NT2/D1 (cell line): ENCODE measurements around the gene UBE2U.

Experiments
- DNase-seq: peaks from one replicate; pipeline ENCODE4 v3.0.0-alpha.2; 2011; ENCODE audit warnings: low read depth, low spot score
- H3K27me3 ChIP-seq: 2 replicates; pipeline ENCODE4 v1.6.0; 2011; ENCODE audit warnings: mild to moderate bottlenecking; ENCODE audit not compliant: insufficient read length, insufficient read depth
- H3K36me3 ChIP-seq: 2 replicates; pipeline ENCODE4 v1.6.1; 2011; ENCODE audit warnings: mild to moderate bottlenecking, low read length, mixed read lengths; ENCODE audit not compliant: insufficient read depth, insufficient read length
- H3K4me1 ChIP-seq: 2 replicates; pipeline ENCODE4 v1.5.1; 2011; ENCODE audit not compliant: insufficient read depth, insufficient read length
- H3K4me3 ChIP-seq: 2 replicates; pipeline ENCODE4 v1.5.1; 2011; ENCODE audit warnings: low read depth; ENCODE audit not compliant: insufficient read length
- H3K9ac ChIP-seq: 2 replicates; pipeline ENCODE4 v1.6.0; 2011; ENCODE audit warnings: low read depth; ENCODE audit not compliant: insufficient read length
- H3K9me3 ChIP-seq: 2 replicates; pipeline ENCODE4 v1.5.1; 2011; ENCODE audit warnings: mild to moderate bottlenecking, low read length; ENCODE audit not compliant: insufficient read depth
- SUZ12 ChIP-seq: IDR thresholded peaks from 2 replicates; pipeline ENCODE4 v1.6.1; 2011; ENCODE audit not compliant: insufficient read length, insufficient read depth; ENCODE audit errors: extremely low read depth
- YY1 ChIP-seq: IDR thresholded peaks from 2 replicates; pipeline ENCODE4 v1.6.1; 2011; ENCODE audit not compliant: insufficient read length, insufficient read depth
- ZNF274 ChIP-seq: IDR thresholded peaks from 2 replicates; pipeline ENCODE4 v1.6.1; 2011; ENCODE audit warnings: mild to moderate bottlenecking, low read depth, low read length

UBE2U gene

GRCh38 chr1:64166629-64167028 lies 36.8 kb upstream of the UBE2U start:
- TF ChIP-seq ZNF274 (no peak), SUZ12 (no peak), YY1 (no peak)
- Histone ChIP-seq H3K4me1 (peaks cover 3% of the 10 kb centered on the region), H3K27me3 (no peaks in the 10 kb centered on the region), H3K9me3 (peaks cover 21% of the 10 kb centered on the region), H3K4me3 (no peak overlapping the region), H3K9ac (no peak overlapping the region), H3K36me3 (peaks cover 8% of the 10 kb centered on the region)
- DNase-seq: no peak

DNA sequence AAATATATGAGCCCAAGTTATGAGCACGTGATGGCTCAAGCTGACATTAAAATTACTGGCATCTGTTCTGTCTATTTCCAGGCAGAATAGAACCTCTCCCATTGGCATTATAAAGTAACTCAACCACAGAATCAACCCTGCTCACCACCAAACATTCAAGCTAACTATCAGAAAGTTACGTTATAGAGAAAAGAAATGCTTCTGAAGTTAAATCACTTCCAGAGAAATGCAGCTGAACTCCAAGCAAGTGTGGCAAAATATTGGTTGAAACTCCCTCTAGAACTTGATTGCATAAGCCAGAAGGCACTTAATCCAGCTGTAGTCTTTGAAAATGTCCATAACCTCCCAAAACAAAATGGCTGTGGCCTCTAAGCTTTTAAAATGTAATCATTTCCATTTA lies 36.2 kb upstream of the UBE2U start:
- TF ChIP-seq SUZ12 (no peak), YY1 (no peak), ZNF274 (no peak)
- no peak overlapping the region for H3K4me3 ChIP-seq
- no peak overlapping the region for H3K9ac ChIP-seq
- no peaks in the 10 kb centered on the region for H3K27me3 ChIP-seq
- H3K36me3 ChIP-seq: peaks cover 8% of the 10 kb centered on the region
- peaks cover 4% of the 10 kb centered on the region for H3K4me1 ChIP-seq
- no peak for DNase-seq
- peaks cover 21% of the 10 kb centered on the region for H3K9me3 ChIP-seq

GRCh38 chr1:64171246-64171645 lies 32.2 kb upstream of the UBE2U start:
- DNase-seq: no peak
- no peak overlapping the region for H3K9ac ChIP-seq
- TF ChIP-seq YY1 (no peak), ZNF274 (no peak)

DNA sequence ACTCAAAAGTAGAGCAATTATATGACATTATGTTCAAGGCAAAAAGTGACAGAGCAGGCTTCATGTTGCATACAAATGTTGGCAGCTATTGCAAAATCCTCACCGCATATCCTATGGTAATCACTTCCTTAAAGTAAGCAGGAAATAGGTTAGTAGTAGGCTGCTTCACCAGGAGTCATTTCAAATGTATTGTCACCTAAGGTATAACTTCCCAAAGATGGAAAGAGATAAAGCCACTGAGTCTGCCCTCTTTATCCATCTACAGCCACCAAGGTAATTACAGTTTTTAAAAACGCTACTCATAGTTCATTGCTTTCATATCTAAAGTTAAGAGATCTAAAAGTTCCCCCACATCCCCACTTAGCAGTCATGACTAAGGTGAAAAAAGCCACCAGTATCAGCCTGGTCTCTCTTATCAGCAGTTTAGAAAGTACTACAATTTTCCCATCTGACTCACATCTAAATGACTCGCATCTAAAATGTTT lies 31.6 kb upstream of the UBE2U start:
- Histone ChIP-seq H3K27me3 (no peaks in the 10 kb centered on the region), H3K9ac (no peak overlapping the region), H3K4me1 (peaks cover 4% of the 10 kb centered on the region), H3K9me3 (peaks cover 21% of the 10 kb centered on the region), H3K4me3 (no peak overlapping the region), H3K36me3 (peaks cover 4% of the 10 kb centered on the region)
- TF ChIP-seq YY1 (no peak), SUZ12 (no peak), ZNF274 (no peak)
- DNase-seq: no peak

More at GRCh38 chr1:64171246-64171645, 32.2 kb upstream of the UBE2U start:
- Histone ChIP-seq H3K4me1 (peaks cover 4% of the 10 kb centered on the region), H3K36me3 (peaks cover 4% of the 10 kb centered on the region), H3K9me3 (peaks cover 21% of the 10 kb centered on the region), H3K4me3 (no peak overlapping the region), H3K27me3 (no peaks in the 10 kb centered on the region)

- peaks cover 6% of the 10 kb centered on the region for H3K36me3 ChIP-seq
- H3K9ac ChIP-seq: no peak overlapping the region
- H3K4me1 ChIP-seq: peaks cover 4% of the 10 kb centered on the region
- TF ChIP-seq SUZ12 (no peak), YY1 (no peak), ZNF274 (no peak)
- no peaks in the 10 kb centered on the region for H3K27me3 ChIP-seq
- H3K9me3 ChIP-seq: peaks cover 21% of the 10 kb centered on the region
- DNase-seq: no peak
- H3K4me3 ChIP-seq: no peak overlapping the region
Measured at GRCh38 chr1:64172458-64172983, 30.9 kb upstream of the UBE2U start.

- Histone ChIP-seq H3K36me3 (peaks cover 15% of the 10 kb centered on the region), H3K4me1 (peaks cover 4% of the 10 kb centered on the region), H3K9me3 (peaks cover 19% of the 10 kb centered on the region), H3K27me3 (no peaks in the 10 kb centered on the region), H3K4me3 (no peak overlapping the region), H3K9ac (no peak overlapping the region)
- no peak for DNase-seq
- no peak for TF ChIP-seq YY1
- no peak for TF ChIP-seq SUZ12
- no peak for TF ChIP-seq ZNF274
Measured at GRCh38 chr1:64173336-64173940, 30.0 kb upstream of the UBE2U start.

GRCh38 chr1:64175639-64176038 lies 27.8 kb upstream of the UBE2U start:
- no peak overlapping the region for H3K4me3 ChIP-seq

GRCh38 chr1:64176659-64177058 lies 26.8 kb upstream of the UBE2U start:
- Histone ChIP-seq H3K36me3 (peaks cover 21% of the 10 kb centered on the region), H3K9ac (no peak overlapping the region), H3K27me3 (no peaks in the 10 kb centered on the region), H3K4me1 (peaks cover under 1% of the 10 kb centered on the region), H3K9me3 (no peaks in the 10 kb centered on the region), H3K4me3 (no peak overlapping the region)
- peak; percentile 36 for DNase-seq
- no peak for TF ChIP-seq YY1
- no peak for TF ChIP-seq ZNF274
- TF ChIP-seq SUZ12: no peak

More at GRCh38 chr1:64175639-64176038, 27.8 kb upstream of the UBE2U start:
- Histone ChIP-seq H3K4me1 (peaks cover 4% of the 10 kb centered on the region), H3K9me3 (no peaks in the 10 kb centered on the region), H3K27me3 (no peaks in the 10 kb centered on the region), H3K9ac (no peak overlapping the region), H3K36me3 (peaks cover 21% of the 10 kb centered on the region)
- DNase-seq: no peak
- no peak for TF ChIP-seq ZNF274
- no peak for TF ChIP-seq SUZ12
- TF ChIP-seq YY1: no peak
